Brain microvascular endothelial cell (primary cell): ENCODE data around the gene EPSTI1.

ENCODE experiments used
- DNase-seq: peaks from one replicate; pipeline ENCODE4 v3.0.0-alpha.2; 2020
- H3K27ac ChIP-seq: fragments of 250-450 bp; sonication (Bioruptor Pico); 2 replicates; pipeline ENCODE4 v1.5.1; 2020; ENCODE audit warnings: mild to moderate bottlenecking, moderate library complexity
- H3K27me3 ChIP-seq: fragments of 250-450 bp; sonication (Bioruptor Pico); replicated peaks from 2 replicates; pipeline ENCODE4 v1.5.1; 2020; ENCODE audit warnings: mild to moderate bottlenecking
- H3K36me3 ChIP-seq: fragments of 250-450 bp; sonication (Bioruptor Pico); replicated peaks from 2 replicates; pipeline ENCODE4 v1.5.1; 2020; ENCODE audit warnings: mild to moderate bottlenecking
- H3K4me3 ChIP-seq: 2 replicates; pipeline ENCODE4 v1.5.1; 2011; ENCODE audit warnings: low read depth, mild to moderate bottlenecking, control low read depth, low read length, moderate library complexity
- CTCF ChIP-seq: IDR thresholded peaks from 2 replicates; pipeline ENCODE4 v1.5.1; 2011; ENCODE audit warnings: low read depth, mild to moderate bottlenecking, moderate library complexity, low read length, control low read depth, inconsistent platforms; ENCODE audit errors: missing control alignments
- in situ Hi-C: cut with HindIII; loops from 2 replicates; pipeline ENCODE4 v1.10.0; 2017; ENCODE audit warnings: low sequenced_read_pairs, low pct_ligation_motif_present

The EPSTI1 gene

GRCh38 chr13:42984691-42985090 lies 7.3 kb downstream of the EPSTI1 start:
- DNase-seq: no peak
- Histone ChIP-seq H3K36me3 (no peaks in the 10 kb centered on the region), H3K4me3 (no peak overlapping the region), H3K27me3 (no peaks in the 10 kb centered on the region), H3K27ac (no peak overlapping the region)
- TF ChIP-seq CTCF: no peak
- in situ Hi-C loops: no loop called here

GRCh38 chr13:42984026-42984425 lies 8.0 kb downstream of the EPSTI1 start:
- no peak for TF ChIP-seq CTCF
- no peak overlapping the region for H3K27ac ChIP-seq
- H3K27me3 ChIP-seq: no peaks in the 10 kb centered on the region
- DNase-seq: no peak
- in situ Hi-C loops: no loop called here
- no peak overlapping the region for H3K4me3 ChIP-seq
- no peaks in the 10 kb centered on the region for H3K36me3 ChIP-seq

GRCh38 chr13:42981853-42982252 lies 10.2 kb downstream of the EPSTI1 start:
- Histone ChIP-seq H3K36me3 (no peaks in the 10 kb centered on the region), H3K27ac (no peak overlapping the region), H3K27me3 (no peaks in the 10 kb centered on the region), H3K4me3 (no peak overlapping the region)
- TF ChIP-seq CTCF: no peak
- in situ Hi-C loops: no loop called here
- no peak for DNase-seq

GRCh38 chr13:42981317-42981716 lies 10.7 kb downstream of the EPSTI1 start:
- H3K27ac ChIP-seq: no peak overlapping the region
- no peaks in the 10 kb centered on the region for H3K27me3 ChIP-seq
- TF ChIP-seq CTCF: no peak
- no peak for DNase-seq
- in situ Hi-C loops: no loop called here
- H3K4me3 ChIP-seq: no peak overlapping the region
- H3K36me3 ChIP-seq: no peaks in the 10 kb centered on the region

GRCh38 chr13:42977219-42977659 lies 14.8 kb downstream of the EPSTI1 start:
- TF ChIP-seq CTCF: no peak
- Histone ChIP-seq H3K27ac (no peak overlapping the region), H3K4me3 (no peak overlapping the region), H3K36me3 (no peaks in the 10 kb centered on the region), H3K27me3 (no peaks in the 10 kb centered on the region)
- DNase-seq: no peak
- in situ Hi-C loops: no loop called here

- no peak for DNase-seq
- Histone ChIP-seq H3K36me3 (no peaks in the 10 kb centered on the region), H3K27ac (no peak overlapping the region), H3K27me3 (no peaks in the 10 kb centered on the region), H3K4me3 (no peak overlapping the region)
- no peak for TF ChIP-seq CTCF
- in situ Hi-C loops: no loop called here
Observed at GRCh38 chr13:42976066-42976465, 16.0 kb downstream of the EPSTI1 start.
